AG09319 (cell line): ENCODE results near the gene CDX1.
"Not testable (repeated sequence)": the region's sequence is repeated elsewhere in the genome, so short reads cannot be mapped to it uniquely, and the experiment has no call there.

ENCODE experiments used
- DNase-seq: peaks from one replicate; pipeline ENCODE4 v3.0.0-alpha.2; 2010; ENCODE audit warnings: low read depth; ENCODE audit errors: extremely low read depth
- CTCF ChIP-seq: IDR thresholded peaks from 2 replicates; pipeline ENCODE4 v1.5.1; 2011; ENCODE audit warnings: low read depth, mild to moderate bottlenecking, inconsistent platforms, low read length, moderate library complexity

The CDX1 gene

GRCh38 chr5:150223474-150223873 lies 56.9 kb downstream of the CDX1 start:
- TF ChIP-seq CTCF: no peak
- no peak for DNase-seq

- no peak for DNase-seq
- TF ChIP-seq CTCF: no peak
Measured at GRCh38 chr5:150224483-150225027, 58.0 kb downstream of the CDX1 start.

- DNase-seq: no peak
- no peak for TF ChIP-seq CTCF
Measured at GRCh38 chr5:150227036-150227435, 60.5 kb downstream of the CDX1 start.

- DNase-seq: no peak
- TF ChIP-seq CTCF: no peak
Measured at GRCh38 chr5:150227606-150228273, 61.2 kb downstream of the CDX1 start.

GRCh38 chr5:150229571-150229970 lies 63.0 kb downstream of the CDX1 start:
- TF ChIP-seq CTCF: no peak
- no peak for DNase-seq

- DNase-seq: no peak
- no peak for TF ChIP-seq CTCF
Measured at GRCh38 chr5:150230842-150231241, 64.3 kb downstream of the CDX1 start.

GRCh38 chr5:150233706-150234105 lies 67.1 kb downstream of the CDX1 start:
- DNase-seq: not testable (repeated sequence)
